Activated CD8-positive, alpha-beta memory T cell treated with anti-CD3 and anti-CD28 coated beads, Interleukin-2, amount 50 U/mL, for 4 hours (primary cell): ENCODE data around the gene CBFA2T2.
"Not testable (repeated sequence)": the region's sequence is repeated elsewhere in the genome, so short reads cannot be mapped to it uniquely, and the experiment has no call there.

ENCODE experiments used
- DNase-seq: peaks from one replicate; pipeline ENCODE4 v3.0.0-alpha.2; 2020

Gene CBFA2T2

GRCh38 chr20:33685328-33686099 is 195.6 kb downstream of the CBFA2T2 start:
- DNase-seq = no peak

GRCh38 chr20:33686100-33686983 is 196.4 kb downstream of the CBFA2T2 start, which contains the start of gene E2F1:
E2F1 (minus strand) TSS chr20:33686385; CDS start chr20:33686264, 121 bp downstream.
- DNase-seq = peak; percentile 93

- DNase-seq = no peak
Observed at GRCh38 chr20:33686984-33687366, 197.1 kb downstream of the CBFA2T2 start.

- no peak for DNase-seq
Observed at GRCh38 chr20:33687370-33687915, 197.5 kb downstream of the CBFA2T2 start.

GRCh38 chr20:33687993-33688937 is 198.4 kb downstream of the CBFA2T2 start:
- no peak for DNase-seq

- DNase-seq = no peak
Observed at GRCh38 chr20:33688938-33689424, 199.1 kb downstream of the CBFA2T2 start.

GRCh38 chr20:33689493-33689892 is 199.6 kb downstream of the CBFA2T2 start:
- DNase-seq = no peak

GRCh38 chr20:33689973-33690372 is 200.1 kb downstream of the CBFA2T2 start:
- DNase-seq = peak; percentile 63

- DNase-seq = no peak
Observed at GRCh38 chr20:33693289-33693688, 203.4 kb downstream of the CBFA2T2 start.

GRCh38 chr20:33693741-33694638 is 204.1 kb downstream of the CBFA2T2 start:
- no peak for DNase-seq

- no peak for DNase-seq
Observed at GRCh38 chr20:33694639-33695012, 204.7 kb downstream of the CBFA2T2 start.

GRCh38 chr20:33696448-33696847 is 206.6 kb downstream of the CBFA2T2 start:
- no peak for DNase-seq

- DNase-seq = no peak
Observed at GRCh38 chr20:33697129-33697528, 207.2 kb downstream of the CBFA2T2 start.

GRCh38 chr20:33698966-33699365 is 209.1 kb downstream of the CBFA2T2 start:
- DNase-seq = not testable (repeated sequence)
